Tibial nerve (tissue), 4 donors: ENCODE data around the gene SHKBP1.
"Not testable (repeated sequence)": the region's sequence is repeated elsewhere in the genome, so short reads cannot be mapped to it uniquely, and the experiment has no call there.

ENCODE experiments used
- EP300 ChIP-seq, 2 donors: sonication (generic); formaldehyde crosslinking; IDR thresholded peaks; one replicate each; pipeline ENCODE4 v1.6.1; 2017; ENCODE audit warnings: antibody characterized with exemption in 2 of 2, mild to moderate bottlenecking in 1 of 2
- POLR2A ChIP-seq, 2 donors: fragments of 450-650 bp; IDR thresholded peaks; one replicate each; pipeline ENCODE4 v1.6.1; 2017; ENCODE audit warnings: antibody characterized with exemption in 2 of 2, mild to moderate bottlenecking in 2 of 2, moderate library complexity in 2 of 2
- TF ChIP-seq, protein P1 (sequence below), 5 experiments: fragments of 200-600 bp in 3 of 5; fragments of 450-650 bp in 2 of 5; sonication (generic) in 3 of 5; IDR thresholded peaks; one replicate each; pipeline ENCODE4 v1.5.1; 2016 to 2019; ENCODE audit warnings: antibody characterized with exemption in 5 of 5, mild to moderate bottlenecking in 3 of 5, moderate library complexity in 2 of 5

DNA sequence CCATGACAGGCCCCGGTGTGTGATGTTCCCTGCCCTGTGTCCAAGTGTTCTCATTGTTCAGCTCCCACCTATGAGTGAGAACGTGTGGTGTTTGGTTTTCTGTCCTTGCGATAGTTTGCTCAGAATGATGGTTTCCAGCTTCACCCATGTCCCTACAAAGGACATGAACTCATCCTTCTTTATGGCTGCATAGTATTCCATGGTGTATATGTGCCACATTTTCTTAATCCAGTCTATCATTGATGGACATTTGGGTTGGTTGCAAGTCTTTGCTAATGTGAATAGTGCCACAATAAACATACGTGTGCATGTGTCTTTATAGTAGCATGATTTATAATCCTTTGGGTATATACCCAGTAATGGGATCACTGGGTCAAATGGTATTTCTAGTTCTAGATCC lies 29.5 kb upstream of the SHKBP1 start:
- TF ChIP-seq, protein P1, sequence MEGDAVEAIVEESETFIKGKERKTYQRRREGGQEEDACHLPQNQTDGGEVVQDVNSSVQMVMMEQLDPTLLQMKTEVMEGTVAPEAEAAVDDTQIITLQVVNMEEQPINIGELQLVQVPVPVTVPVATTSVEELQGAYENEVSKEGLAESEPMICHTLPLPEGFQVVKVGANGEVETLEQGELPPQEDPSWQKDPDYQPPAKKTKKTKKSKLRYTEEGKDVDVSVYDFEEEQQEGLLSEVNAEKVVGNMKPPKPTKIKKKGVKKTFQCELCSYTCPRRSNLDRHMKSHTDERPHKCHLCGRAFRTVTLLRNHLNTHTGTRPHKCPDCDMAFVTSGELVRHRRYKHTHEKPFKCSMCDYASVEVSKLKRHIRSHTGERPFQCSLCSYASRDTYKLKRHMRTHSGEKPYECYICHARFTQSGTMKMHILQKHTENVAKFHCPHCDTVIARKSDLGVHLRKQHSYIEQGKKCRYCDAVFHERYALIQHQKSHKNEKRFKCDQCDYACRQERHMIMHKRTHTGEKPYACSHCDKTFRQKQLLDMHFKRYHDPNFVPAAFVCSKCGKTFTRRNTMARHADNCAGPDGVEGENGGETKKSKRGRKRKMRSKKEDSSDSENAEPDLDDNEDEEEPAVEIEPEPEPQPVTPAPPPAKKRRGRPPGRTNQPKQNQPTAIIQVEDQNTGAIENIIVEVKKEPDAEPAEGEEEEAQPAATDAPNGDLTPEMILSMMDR (IDR thresholded peaks at IDR 0.05), result not testable (repeated sequence)
- TF ChIP-seq POLR2A, EP300 (IDR thresholded peaks at IDR 0.05): not testable (repeated sequence)
